HG03565 (cell line): ENCODE data around the gene LAMC1.

Source experiments
- ATAC-seq: cut with Tn5 transposase; IDR thresholded peaks from one replicate; pipeline ENCODE4 v1.9.1; 2021; ENCODE audit warnings: mild to moderate bottlenecking, moderate library complexity; ENCODE audit not compliant: unreplicated experiment

The LAMC1 gene

DNA sequence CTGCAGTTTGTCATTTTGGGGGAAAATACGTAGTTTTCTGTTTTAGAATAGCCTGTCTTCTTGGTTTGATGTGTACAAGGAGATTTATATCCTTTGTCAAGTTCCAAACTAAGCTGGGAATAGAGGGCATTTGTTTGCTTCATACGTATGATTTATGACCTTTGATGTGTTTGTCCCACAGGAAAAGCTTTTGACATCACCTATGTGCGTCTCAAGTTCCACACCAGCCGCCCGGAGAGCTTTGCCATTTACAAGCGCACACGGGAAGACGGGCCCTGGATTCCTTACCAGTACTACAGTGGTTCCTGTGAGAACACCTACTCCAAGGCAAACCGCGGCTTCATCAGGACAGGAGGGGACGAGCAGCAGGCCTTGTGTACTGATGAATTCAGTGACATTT, 79.9 kb downstream of the LAMC1 start:
- ATAC-seq = no peak

DNA sequence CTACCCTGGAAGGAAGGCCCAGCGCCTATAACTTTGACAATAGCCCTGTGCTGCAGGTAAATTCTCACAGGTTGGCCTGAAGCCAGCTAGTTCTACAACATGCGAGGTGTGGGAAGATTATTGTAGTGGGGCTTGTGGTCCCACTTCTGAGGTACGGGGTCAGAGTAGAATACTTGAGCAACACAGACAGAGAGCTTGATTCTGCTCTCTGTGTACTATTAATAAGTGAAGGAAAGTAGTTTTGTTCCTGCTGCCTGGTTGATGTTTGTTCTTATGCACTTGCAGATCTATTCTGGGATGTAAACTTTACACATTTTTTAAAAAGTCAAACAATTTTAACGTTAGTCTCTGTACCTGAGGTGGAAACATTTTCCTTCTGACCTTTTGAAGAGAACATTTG, 80.4 kb downstream of the LAMC1 start:
- ATAC-seq = no peak

DNA sequence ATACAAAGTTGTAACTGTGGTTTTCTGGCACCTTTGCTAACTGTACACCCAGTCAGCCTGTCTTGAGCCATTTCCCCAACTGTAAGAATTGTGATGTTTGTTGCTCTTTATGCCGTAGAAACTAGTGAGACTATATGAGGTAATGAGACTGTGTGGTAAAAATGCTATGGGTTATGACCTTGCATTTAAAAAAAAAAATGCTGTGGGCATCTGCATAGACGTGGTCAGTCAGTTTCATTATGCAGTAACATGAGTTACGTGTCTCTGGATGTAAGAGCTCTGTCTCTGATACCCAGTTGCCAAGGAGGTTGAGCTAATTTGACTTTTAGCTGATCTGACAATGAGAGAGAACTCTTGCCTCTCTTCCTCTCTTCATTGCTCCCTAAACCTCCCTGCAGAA, 82.2 kb downstream of the LAMC1 start:
- no peak for ATAC-seq

DNA sequence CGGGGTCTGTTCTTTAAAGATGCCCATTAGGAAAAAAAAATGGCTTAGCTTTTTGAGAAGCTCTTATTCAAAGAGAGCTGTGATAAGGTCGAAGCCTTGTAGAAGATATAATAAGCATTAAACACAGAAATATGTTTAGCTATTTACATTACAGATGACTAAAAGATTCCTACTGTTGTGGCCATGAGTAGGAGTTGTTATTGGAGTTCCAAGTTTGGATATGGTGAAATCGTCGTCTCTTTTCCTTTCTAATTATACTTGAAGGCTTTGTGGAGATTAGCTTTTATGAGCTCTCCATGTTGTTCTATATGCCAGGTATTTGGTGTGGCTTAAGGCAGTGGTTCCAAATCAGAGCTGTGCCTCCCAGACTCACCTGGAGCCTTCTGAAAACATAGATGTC, 82.9 kb downstream of the LAMC1 start:
- no peak for ATAC-seq

DNA sequence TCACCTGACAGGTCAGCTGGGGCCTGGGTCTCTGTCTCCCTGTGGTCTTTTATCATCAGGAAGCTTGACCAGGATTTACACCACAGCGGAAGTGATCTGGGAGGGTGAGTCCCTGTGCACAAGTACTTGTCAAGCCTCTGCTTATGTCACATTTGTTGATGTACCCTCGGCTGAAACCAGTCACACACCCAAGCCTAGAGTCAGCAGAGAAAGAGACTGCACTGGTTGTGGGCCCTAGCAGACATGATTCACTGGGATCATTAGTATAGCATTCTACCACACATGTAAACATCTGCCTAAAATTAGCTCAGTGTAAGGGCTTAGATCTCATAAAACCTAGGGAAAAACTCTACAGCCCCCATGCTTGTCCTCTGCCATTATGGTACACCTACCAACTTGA, 83.5 kb downstream of the LAMC1 start:
- ATAC-seq = no peak

DNA sequence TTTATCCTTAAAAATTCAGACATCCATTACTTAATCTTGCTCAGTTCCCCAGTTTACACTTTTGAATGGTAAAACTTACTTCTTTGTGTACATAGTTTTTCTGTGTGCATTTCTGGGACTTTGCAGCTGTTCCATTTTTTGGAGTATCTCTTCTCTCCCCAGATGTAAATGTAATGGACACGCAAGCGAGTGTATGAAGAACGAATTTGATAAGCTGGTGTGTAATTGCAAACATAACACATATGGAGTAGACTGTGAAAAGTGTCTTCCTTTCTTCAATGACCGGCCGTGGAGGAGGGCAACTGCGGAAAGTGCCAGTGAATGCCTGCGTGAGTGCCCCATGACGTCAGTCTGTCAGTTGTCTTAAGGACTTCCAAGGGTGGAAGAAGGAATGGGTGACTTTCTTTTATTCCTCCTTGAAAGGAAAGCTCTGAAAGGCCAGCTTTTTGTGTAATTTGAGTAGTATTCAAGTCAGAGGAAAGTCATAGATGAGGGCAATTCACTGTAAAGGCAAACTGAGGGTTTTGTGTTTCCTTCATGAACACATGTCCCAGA, 87.2 kb downstream of the LAMC1 start:
- ATAC-seq = no peak

DNA sequence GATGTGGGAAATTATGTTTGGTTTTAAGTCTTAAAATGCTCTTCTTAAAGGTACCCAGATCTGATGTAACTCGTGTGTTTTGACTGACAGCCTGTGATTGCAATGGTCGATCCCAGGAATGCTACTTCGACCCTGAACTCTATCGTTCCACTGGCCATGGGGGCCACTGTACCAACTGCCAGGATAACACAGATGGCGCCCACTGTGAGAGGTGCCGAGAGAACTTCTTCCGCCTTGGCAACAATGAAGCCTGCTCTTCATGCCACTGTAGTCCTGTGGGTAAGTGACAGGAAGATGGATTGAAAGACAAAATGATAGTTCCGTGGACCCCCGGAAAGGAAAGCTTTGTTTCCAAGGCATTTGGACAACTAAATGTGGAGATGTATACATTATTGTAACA, 91.2 kb downstream of the LAMC1 start:
- no peak for ATAC-seq

DNA sequence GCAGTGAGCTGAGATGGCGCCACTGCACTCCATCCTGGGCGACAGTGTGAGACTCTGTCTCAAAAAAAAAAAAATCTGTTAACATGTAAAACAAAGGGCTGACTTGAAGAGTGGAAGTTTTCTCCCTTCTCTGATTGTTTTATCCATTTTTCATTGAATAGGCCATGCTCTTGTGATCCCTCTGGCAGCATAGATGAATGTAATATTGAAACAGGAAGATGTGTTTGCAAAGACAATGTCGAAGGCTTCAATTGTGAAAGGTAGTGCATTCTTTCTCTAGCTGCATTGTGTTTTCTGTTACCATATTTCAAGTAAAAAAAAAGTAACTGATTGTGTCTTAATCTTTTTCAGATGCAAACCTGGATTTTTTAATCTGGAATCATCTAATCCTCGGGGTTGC, 93.2 kb downstream of the LAMC1 start:
- no peak for ATAC-seq

DNA sequence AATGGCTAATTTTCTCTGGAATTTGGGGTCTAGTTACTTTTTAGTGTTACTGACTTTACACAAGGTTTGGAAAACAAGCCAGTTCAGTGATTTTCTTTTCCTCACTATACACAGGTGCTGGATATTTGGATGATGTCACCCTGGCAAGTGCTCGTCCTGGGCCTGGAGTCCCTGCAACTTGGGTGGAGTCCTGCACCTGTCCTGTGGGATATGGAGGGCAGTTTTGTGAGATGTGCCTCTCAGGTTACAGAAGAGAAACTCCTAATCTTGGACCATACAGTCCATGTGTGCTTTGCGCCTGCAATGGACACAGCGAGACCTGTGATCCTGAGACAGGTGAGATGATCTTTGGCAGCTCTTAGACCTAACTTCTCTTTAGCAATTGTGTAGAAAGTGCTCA, 98.4 kb downstream of the LAMC1 start:
- ATAC-seq = no peak

DNA sequence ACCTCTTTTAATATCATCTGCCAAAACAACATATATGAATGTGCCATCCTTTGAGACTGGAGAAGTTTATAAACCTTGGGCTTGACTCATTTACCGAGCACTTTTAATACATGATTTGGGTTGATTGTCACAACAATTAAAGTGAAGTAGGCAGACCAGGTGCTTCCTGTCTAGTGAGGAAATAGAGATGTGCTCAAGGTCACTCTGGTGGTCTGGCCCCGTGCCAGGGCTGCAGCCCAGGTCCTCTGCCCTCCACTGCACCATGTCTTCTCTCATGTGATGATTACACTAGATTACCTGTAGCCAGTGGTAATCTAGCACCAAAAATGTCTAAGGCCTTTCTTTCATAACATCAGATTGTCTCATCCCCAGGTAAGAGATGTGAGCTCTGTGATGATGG, 101.0 kb downstream of the LAMC1 start:
- no peak for ATAC-seq

DNA sequence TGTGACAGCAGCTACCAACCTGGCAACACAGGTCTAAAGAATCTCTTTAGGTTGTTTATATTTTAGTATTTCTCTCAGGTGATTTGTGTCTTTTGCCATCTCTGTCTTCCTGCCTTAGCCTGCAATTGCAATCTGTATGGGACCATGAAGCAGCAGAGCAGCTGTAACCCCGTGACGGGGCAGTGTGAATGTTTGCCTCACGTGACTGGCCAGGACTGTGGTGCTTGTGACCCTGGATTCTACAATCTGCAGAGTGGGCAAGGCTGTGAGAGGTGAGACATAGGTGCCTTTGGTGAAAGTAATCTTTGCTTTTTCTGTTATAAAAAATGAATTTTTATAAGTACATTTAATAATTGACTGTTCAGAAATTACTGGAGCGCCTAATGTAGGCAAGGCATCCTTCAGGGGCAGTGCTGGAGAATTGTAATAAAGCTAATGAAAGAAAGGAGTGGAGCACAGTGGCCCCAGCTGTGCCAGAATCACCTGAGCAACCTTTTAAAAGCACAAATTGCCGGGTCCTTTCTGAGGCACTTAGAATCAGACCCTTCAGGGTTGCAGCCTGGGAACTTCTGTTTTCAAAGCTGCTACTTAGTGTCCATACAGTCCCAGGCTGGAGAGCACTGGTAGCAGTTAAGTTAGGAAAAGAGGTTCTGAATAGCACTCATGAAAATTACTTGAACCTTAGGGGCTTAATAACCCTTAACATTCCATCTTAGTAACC, 102.2 kb downstream of the LAMC1 start:
- ATAC-seq = no peak

DNA sequence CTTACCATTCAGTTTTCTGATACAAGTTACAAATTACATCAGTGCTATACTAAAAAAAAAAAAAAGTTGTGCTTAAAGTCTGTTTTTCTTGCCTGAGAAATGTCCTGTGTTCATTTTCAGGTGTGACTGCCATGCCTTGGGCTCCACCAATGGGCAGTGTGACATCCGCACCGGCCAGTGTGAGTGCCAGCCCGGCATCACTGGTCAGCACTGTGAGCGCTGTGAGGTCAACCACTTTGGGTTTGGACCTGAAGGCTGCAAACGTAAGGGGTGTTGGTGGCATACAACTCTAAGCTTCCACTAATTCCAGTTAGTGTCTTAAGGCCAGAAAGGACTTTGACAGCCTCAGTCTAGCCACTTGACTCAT, 102.8 kb downstream of the LAMC1 start:
- ATAC-seq = no peak

DNA sequence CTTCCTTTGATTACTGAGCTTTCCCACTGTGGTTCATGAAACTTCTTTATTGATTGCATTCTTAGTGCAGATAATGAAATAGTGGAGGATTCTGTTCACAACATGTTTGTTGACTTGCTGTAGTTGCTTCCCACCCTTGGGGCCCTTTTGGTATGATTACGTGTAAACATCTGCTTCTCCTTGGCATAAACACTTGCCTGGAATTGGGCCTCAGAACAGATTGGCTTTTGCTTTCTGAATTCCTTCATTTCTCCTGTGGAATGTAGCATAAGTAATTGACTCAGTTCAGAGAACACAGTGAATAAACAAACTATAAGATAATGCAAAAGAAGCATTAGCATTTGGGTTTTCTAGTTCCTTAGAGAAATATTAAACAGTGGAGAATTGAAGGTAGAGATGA, 103.3 kb downstream of the LAMC1 start:
- no peak for ATAC-seq

DNA sequence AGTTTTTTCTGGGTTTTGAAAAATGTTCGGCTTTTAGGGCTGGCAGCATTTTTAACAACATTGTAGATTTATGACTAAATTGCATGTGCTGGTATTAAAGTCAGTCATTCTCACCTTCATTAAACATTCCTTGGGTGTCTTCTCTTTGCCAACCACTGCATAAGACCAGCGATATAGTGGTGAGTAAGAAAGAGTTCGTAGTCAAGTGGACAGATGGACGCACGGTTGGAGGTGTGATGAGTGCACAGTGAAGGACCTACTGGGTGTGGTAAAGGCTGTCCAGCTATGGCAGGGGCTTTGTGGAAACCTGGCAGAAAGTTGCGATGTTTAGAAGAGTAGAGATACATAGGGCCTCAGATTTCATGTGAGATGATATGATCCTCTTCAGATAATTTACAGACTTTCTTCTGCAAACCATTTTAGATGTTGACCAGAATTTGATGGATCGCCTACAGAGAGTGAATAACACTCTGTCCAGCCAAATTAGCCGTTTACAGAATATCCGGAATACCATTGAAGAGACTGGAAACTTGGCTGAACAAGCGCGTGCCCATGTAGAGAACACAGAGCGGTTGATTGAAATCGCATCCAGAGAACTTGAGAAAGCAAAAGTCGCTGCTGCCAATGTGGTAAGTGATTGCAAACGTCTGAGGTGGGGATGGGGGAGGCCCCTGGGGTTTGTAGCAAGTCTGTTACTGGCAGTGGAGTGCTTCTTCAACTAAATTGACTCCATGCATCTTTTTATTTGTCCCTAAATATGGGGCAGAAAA, 106.9 kb downstream of the LAMC1 start:
- ATAC-seq = no peak

DNA sequence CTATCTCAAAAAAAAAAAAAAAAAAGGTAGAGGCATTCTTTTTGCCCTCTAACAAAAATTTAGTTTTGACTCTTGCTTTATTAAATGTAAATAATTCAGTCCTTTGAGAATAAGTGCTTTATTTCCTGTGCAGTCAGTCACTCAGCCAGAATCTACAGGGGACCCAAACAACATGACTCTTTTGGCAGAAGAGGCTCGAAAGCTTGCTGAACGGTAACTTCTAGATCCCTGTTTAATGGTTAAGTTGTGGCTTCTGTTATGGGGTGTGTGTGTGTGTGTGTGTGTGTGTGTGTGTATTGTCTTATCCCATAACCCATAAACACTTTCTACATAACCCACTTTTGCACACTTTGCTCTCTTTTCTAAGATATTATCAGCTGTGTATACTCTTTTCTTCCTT, 107.9 kb downstream of the LAMC1 start:
- ATAC-seq = no peak

DNA sequence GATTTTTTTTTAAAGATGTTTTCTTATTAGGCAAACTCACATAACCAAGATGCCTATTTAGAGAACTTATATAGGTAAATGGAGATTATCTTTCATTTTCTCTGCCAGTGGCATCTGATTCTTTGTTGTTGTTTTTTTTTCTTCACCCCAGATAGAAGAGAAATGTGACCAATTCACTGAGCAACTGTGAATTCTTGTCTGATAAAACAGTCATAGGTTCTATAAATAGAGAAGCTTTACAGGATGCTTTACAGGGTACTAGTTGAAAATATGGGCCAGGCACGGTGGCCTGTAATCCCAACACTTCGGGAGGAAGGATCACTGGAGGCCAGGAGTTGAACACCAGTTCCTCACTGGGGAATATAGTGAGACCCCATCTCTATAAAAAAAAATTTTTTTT, 112.1 kb downstream of the LAMC1 start:
- no peak for ATAC-seq

DNA sequence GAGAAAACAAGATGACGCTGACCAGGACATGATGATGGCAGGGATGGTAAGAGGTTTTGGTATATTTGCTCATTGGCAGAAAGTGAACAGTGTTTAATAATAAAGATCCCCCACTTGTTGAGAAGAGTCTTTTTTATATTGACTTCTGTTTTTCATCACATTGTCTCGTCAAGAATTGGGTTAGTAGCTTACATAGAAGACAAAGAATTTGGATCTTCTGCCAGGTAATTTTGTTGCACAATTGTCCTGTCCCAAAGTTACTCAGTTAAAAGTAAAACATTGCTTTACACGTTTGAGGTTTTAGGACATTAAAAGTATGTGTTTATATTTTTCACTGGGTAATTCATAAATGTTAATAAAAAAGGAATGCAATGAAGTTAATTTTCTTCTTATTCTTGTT, 114.6 kb downstream of the LAMC1 start:
- ATAC-seq = no peak

DNA sequence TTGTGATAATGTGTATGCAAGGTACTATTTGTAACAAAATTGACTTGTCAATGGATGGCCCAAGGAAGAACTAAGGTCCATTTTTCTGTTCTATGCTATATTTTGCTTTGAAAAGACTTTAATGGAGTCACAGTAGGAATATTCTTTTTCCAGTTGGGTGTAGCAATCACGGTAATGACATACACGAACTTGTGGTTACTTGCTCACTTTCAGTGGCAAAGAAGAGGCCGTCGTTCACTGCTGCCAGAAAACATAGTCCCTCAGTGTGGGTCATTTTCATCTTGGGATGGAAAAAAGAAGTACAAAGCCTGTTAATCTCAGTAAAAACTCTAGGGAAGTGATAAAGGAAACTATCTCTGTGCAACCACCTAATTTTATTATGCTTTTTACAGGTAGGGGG, 115.1 kb downstream of the LAMC1 start:
- ATAC-seq = no peak

DNA sequence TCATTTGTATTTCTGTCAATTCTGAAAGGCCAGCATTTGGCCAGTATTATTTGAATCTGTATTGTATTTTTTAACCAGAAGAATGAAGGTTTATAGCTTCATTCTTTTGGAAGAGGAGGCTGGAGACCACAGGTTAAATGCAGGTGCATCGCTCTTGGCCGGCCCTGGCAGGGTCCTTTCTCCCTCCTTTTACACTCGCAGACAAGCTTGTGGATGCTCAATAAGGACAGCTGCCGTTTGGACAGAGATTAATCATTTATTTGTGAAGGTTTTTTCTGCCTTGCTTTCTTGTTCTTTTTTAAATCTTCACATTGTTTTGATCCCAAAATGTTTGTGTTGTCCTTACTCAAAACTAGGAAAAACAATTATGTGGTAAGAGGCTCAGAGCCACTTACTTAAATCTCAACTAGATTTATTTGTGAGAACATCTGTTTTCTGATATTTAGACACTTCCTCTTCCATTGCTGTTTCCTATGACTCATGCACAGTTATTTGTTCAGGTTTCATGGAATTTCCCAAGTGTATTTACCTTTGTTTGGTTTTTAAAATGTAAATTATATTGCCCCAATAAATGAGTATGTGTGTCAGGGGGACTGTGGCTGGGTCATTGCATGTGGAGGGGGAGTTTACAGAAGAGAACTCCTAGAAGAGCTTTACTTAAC, 116.2 kb downstream of the LAMC1 start:
- ATAC-seq = no peak

DNA sequence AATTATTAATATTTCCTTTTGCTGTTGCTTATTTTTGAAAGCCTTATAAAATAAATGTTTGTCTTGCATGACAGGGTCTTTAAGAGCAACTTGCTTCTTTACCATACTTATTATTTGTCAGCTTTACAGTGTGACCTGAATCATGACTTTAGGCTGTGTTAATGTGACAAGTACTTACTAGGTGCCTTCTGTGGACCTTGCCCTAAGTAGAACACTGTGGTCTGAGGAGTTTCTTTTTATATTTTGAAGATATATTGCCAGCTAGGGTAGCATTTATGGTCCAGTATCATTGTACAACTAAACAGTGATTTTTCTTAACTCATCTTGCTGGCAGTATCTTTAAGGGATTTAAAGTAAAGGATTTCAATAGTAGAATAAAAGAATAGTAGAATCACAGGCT, 117.4 kb downstream of the LAMC1 start:
- ATAC-seq = no peak

DNA sequence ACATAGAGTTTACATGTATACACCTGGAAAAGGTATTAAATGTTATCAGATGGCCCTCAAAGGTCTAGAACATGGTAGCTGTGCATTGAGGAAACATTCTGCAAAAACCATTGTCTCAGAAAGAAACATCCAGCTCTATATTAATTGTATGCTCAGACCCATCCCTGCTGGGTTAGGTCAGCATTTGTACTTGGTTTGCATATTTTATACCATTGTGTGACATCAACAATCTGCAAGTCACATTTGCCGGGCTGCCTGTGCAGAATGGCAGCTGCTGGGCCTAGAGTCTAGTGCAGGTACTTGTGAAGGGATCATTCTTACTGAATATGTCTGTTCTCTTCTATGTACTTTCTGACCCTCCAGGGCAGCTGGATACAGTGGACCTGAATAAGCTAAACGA, 119.0 kb downstream of the LAMC1 start:
- no peak for ATAC-seq
